Heart left ventricle (tissue), 16 donors: ENCODE measurements around the gene STC2. TPM values are rescaled to one million over a fixed set of nuclear protein-coding genes. Genes with fewer than 3 reads are reported as not detected.

ENCODE experiments used
- ATAC-seq, 4 donors: fragments of 200-7000 bp; cut with Tn5 transposase; one replicate each; pipeline ENCODE4 v1.9.1; 2020 to 2022; ENCODE audit warnings: moderate library complexity in 4 of 4, mild to moderate bottlenecking in 3 of 4, moderate number of reproducible peaks in 1 of 4
- DNase-seq, 5 donors: peaks; one replicate each; pipeline ENCODE4 v3.0.0-alpha.2; 2020
- H3K27ac ChIP-seq, 12 donors: fragments of 200-600 bp; sonication (generic) in 4 of 12; one replicate each; pipeline versions ENCODE4 v1.5.0 to v1.8.0; 2016 to 2022; ENCODE audit warnings: mild to moderate bottlenecking in 2 of 12
- H3K27me3 ChIP-seq, 9 donors: fragments of 200-600 bp; sonication (generic) in 2 of 9; one replicate each; pipeline versions ENCODE4 v1.5.1 to v1.8.0; 2016 to 2022; ENCODE audit warnings: mild to moderate bottlenecking in 3 of 9
- H3K36me3 ChIP-seq, 9 donors: fragments of 200-600 bp; sonication (generic) in 2 of 9; one replicate each; pipeline versions ENCODE4 v1.5.0 to v1.8.0; 2018 to 2022; ENCODE audit warnings: mild to moderate bottlenecking in 2 of 9
- H3K4me1 ChIP-seq, 12 donors: fragments of 200-600 bp; sonication (generic) in 4 of 12; one replicate each; pipeline versions ENCODE4 v1.5.0 to v1.8.0; 2016 to 2022; ENCODE audit warnings: mild to moderate bottlenecking in 3 of 12
- H3K4me3 ChIP-seq, 12 donors: fragments of 200-600 bp; sonication (generic) in 4 of 12; one replicate each; pipeline versions ENCODE4 v1.5.0 to v1.8.0; 2017 to 2022; ENCODE audit warnings: mild to moderate bottlenecking in 9 of 12, moderate library complexity in 4 of 12
- H3K9me3 ChIP-seq, 12 donors: fragments of 200-600 bp; sonication (generic) in 4 of 12; one replicate each; pipeline versions ENCODE4 v1.5.0 to v1.8.0; 2016 to 2022; ENCODE audit warnings: mild to moderate bottlenecking in 1 of 12
- CTCF ChIP-seq, 12 donors: fragments of 200-600 bp; sonication (generic) in 4 of 12; IDR thresholded peaks; one replicate each; pipeline versions ENCODE4 v1.5.0 to v1.8.0; 2018 to 2022; ENCODE audit warnings: antibody characterized with exemption in 12 of 12, mild to moderate bottlenecking in 5 of 12
- POLR2A ChIP-seq, 2 donors: fragments of 450-650 bp; IDR thresholded peaks; one replicate each; pipeline ENCODE4 v1.6.1; 2017; ENCODE audit warnings: antibody characterized with exemption in 2 of 2, mild to moderate bottlenecking in 2 of 2, moderate library complexity in 2 of 2
- WGBS, 4 donors: extraction: QIAGEN DNeasy Blood & Tissue Kit in 2 of 4; methylation state at CpG; one replicate each; pipeline versions ENCODE4 v1.1.5 to v1.1.7; 2013 to 2018; 5-methylcytosine and 5-hydroxymethylcytosine counted together
- intact Hi-C, 10 donors: fragments of 100-400 bp; cut with DNase I; formaldehyde crosslinking; loops; one replicate each; pipeline versions ENCODE4 v1.11.1 to v1.14.2; 2022
- polyA plus RNA-seq, 2 donors: library from polyadenylated mRNA; stranded (reverse); fragments of 200-250 nt; gene quantifications; one replicate each; pipeline ENCODE4 v1.2.3, GENCODE V29; 2013
- total RNA-seq, 9 donors: library from RNA; depleted of rRNA in 2 of 9; stranded (reverse); fragments of >200 nt in 2 of 9; fragmentation: NEBNext Ultra II Directional in 3 of 9; extraction: Animal tissue kit (Norgen Biotek cat#: 25700) in 3 of 9; gene quantifications; one replicate each; pipeline versions ENCODE4 v1.1.0 to v1.2.4, GENCODE V29; 2016 to 2023
- donor health status: ischemic (EF 13 %, LVEDD 7.1; RV severe dilation, severe dysfunction).
- donor health status: healthy with polysubstance abuse.
- donor health status: DM: no; HTN: yes; CAD: no.
- donor health status: DM: no; HTN: no; CAD: no.
- donor health status: ischemic (EF 25% LVEDD 6.9; RV normal size, moderate dysfunction).
- donor health status: ischemic (EF 25% LVEDD 5.7; RV mildly dilated, moderate dysfunction).
- donor health status: healthy.
- donor health status: DM: yes; HTN: yes; CAD: no.
- donor health status: ischemic (EF 35%, LVEDD 5.7; RV mildly dilated, moderate dysfunction).
- donor health status: nonischemic (EF 11% LVEDD 7.7; RV severe dilation, severe dysfunction).
- donor health status: DM: yes; HTN: yes; CAD: no.
- donor health status: PGD.
- donor health status: ischemic (EF 29% LVEDD 5.4; RV normal size, mild dysfunction).
- donor health status: nonischemic (EF 23%, LVEDD 6.1; RV moderate dilation, normal function).

The STC2 gene
- total and polyA plus RNA-seq, 11 donors = 3.9 to 15.2 (median 8.6) TPM

- Histone ChIP-seq H3K4me1 (peaks cover 0 to 29% (median 10%) of the 10 kb centered on the region in 12 donors), H3K4me3 (no peak overlapping the region), H3K9me3 (peaks cover 0 to 12% (median 0%) of the 10 kb centered on the region in 12 donors), H3K27me3 (no peaks in the 10 kb centered on the region), H3K36me3 (no peaks in the 10 kb centered on the region), H3K27ac (no peak overlapping the region)
- ATAC-seq = no peak
- no peak for DNase-seq
- intact Hi-C loops = loop anchor here in 1 of 10 donors (10.0 kb wide), 1 partner anchor 678 kb away; the partner anchor contains the start of gene C5orf47
- TF ChIP-seq CTCF (IDR thresholded peaks at IDR 0.05) (no peak), POLR2A (IDR thresholded peaks at IDR 0.05) (no peak)
- 45 to 54% (median 52%) methylated on average over 3 of the region's 3 CpGs for WGBS, 4 donors
Measured at GRCh38 chr5:173306695-173307094, 21.5 kb downstream of the STC2 start.

GRCh38 chr5:173304591-173304988 is 23.6 kb downstream of the STC2 start:
- ATAC-seq (no peak), DNase-seq (no peak)
- H3K4me1 ChIP-seq = peaks cover 0 to 19% (median 0%) of the 10 kb centered on the region in 12 donors
- no peak for TF ChIP-seq POLR2A (IDR thresholded peaks at IDR 0.05)
- TF ChIP-seq CTCF (IDR thresholded peaks at IDR 0.05) = no peak
- no peaks in the 10 kb centered on the region for H3K36me3 ChIP-seq
- H3K4me3 ChIP-seq = no peak overlapping the region
- WGBS, 4 donors = 85 to 91% (median 87%) methylated on average over 10 of the region's 10 CpGs
- no peak overlapping the region for H3K27ac ChIP-seq
- H3K27me3 ChIP-seq = no peaks in the 10 kb centered on the region
- intact Hi-C loops = loop anchor here in 1 of 10 donors (10.0 kb wide), 1 partner anchor 680 kb away; the partner anchor contains the start of gene C5orf47
- H3K9me3 ChIP-seq = peaks cover 0 to 12% (median 0%) of the 10 kb centered on the region in 12 donors

GRCh38 chr5:173303878-173304590 is 24.2 kb downstream of the STC2 start:
- Histone ChIP-seq H3K4me1 (peaks cover 0 to 19% (median 0%) of the 10 kb centered on the region in 12 donors), H3K4me3 (no peak overlapping the region), H3K27me3 (no peaks in the 10 kb centered on the region), H3K27ac (no peak overlapping the region), H3K36me3 (no peaks in the 10 kb centered on the region), H3K9me3 (peaks cover 0 to 12% (median 0%) of the 10 kb centered on the region in 12 donors)
- DNase-seq (no peak), ATAC-seq (peak in 2 of 4 donors; percentile 18 to 51)
- WGBS, 4 donors = 78 to 84% (median 79%) methylated on average over 13 of the region's 13 CpGs
- TF ChIP-seq CTCF (IDR thresholded peaks at IDR 0.05) (no peak), POLR2A (IDR thresholded peaks at IDR 0.05) (no peak)
- intact Hi-C loops = loop anchor here in 1 of 10 donors (10.0 kb wide), 1 partner anchor 681 kb away; the partner anchor contains the start of gene C5orf47

- TF ChIP-seq POLR2A (IDR thresholded peaks at IDR 0.05) = no peak
- H3K27ac ChIP-seq = no peak overlapping the region
- no peak for DNase-seq
- no peak overlapping the region for H3K4me3 ChIP-seq
- H3K36me3 ChIP-seq = no peaks in the 10 kb centered on the region
- H3K27me3 ChIP-seq = no peaks in the 10 kb centered on the region
- WGBS, 4 donors = 76 to 94% (median 91%) methylated on average over 6 of the region's 6 CpGs
- peaks cover 0 to 5% (median 0%) of the 10 kb centered on the region in 12 donors for H3K9me3 ChIP-seq
- intact Hi-C loops = loop anchor here in 1 of 10 donors (10.0 kb wide), 1 partner anchor 682 kb away; the partner anchor contains the start of gene C5orf47
- ATAC-seq = peak in 3 of 4 donors; percentile 32 to 47 (median 34)
- H3K4me1 ChIP-seq = peaks cover 0 to 19% (median 0%) of the 10 kb centered on the region in 12 donors
Measured at GRCh38 chr5:173302546-173303155, 25.6 kb downstream of the STC2 start.
